ENCODE results near the gene DYNLL2.

DNA sequence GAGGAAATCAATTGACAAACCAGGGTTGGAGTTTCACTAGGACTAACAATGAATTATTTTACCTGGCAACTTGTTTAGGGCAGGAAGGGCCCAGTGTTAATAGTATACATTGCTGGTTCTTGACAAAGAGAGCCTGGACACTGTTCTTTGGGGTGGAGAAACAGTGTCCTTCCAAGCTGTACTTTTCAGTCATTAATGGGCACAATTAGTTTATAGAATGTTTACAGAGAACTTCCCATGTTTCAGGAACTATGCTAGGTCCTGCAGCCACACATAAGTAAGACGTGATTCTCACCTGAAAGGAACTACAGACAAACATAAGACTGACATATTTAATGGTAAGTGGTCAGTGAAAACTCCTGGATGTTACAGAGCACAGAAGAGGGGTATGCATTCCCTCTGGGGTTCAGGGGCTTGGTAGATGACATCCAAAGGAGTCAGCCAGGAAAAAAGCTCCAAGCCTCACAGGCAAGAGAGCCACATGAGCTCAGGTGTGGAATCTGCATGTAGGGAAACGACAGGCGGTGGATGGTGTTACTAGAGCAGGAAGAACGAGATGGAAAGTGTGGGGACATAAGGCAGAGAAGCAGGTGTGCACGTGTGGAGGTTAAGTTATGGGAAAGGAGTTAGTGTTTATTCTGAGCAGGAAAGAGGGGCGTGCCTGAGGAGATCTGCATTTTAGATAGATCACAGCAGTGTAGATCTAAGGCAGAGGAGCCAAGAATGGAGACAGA is 3.8 kb upstream of the DYNLL2 start:
- TF ChIP-seq, protein P1, sequence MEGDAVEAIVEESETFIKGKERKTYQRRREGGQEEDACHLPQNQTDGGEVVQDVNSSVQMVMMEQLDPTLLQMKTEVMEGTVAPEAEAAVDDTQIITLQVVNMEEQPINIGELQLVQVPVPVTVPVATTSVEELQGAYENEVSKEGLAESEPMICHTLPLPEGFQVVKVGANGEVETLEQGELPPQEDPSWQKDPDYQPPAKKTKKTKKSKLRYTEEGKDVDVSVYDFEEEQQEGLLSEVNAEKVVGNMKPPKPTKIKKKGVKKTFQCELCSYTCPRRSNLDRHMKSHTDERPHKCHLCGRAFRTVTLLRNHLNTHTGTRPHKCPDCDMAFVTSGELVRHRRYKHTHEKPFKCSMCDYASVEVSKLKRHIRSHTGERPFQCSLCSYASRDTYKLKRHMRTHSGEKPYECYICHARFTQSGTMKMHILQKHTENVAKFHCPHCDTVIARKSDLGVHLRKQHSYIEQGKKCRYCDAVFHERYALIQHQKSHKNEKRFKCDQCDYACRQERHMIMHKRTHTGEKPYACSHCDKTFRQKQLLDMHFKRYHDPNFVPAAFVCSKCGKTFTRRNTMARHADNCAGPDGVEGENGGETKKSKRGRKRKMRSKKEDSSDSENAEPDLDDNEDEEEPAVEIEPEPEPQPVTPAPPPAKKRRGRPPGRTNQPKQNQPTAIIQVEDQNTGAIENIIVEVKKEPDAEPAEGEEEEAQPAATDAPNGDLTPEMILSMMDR (IDR thresholded peaks at IDR 0.05) = no peak
- TF ChIP-seq POLR2A (IDR thresholded peaks at IDR 0.05) = no peak

All from esophagus squamous epithelium (tissue), 4 donors.